GM21367 (cell line): Measurements from ENCODE around the gene FRYL.
A peak's percentile ranks its signal among the peaks of the same experiment; 100 is the strongest.

Experiments used
- ATAC-seq: cut with Tn5 transposase; IDR thresholded peaks from one replicate; pipeline ENCODE4 v1.9.1; 2021; ENCODE audit not compliant: unreplicated experiment

Gene FRYL

DNA sequence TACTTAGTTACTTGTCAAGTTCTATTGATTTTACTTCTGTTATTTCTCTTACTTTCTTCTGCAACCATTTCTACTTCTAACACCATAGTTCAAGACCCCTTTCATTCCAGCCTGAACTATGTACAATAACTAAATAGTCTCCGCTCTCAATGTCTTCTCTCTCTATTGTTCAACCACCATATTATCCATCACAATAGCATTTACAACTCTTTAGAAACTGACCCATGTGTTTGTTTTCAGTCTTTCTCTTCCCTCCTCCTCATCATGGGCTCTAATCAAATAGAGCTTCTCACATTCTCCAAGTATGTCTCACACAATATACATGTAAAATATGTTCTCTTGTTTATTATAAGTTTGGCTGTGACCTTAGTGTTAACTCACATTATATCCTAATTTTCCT is 146.4 kb downstream of the FRYL start:
- no peak for ATAC-seq

DNA sequence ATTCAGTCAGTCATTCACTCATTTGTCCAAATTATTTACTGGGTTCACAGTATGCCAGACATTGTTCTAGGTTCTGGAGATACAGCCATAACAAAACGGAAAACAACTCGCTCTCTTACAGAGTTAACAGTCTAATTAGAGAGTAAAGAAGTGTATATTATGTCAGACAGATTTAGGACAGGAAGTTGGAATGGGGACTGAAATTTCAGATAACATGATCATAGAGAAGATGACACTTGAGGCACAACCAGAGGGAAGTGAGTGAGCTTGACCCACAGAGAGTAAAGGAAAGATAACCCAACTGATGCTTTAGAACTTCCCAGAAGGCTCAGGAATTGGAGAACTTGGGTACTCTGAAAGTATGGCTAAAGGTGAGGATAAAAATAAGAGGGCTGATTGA is 150.6 kb downstream of the FRYL start:
- no peak for ATAC-seq

DNA sequence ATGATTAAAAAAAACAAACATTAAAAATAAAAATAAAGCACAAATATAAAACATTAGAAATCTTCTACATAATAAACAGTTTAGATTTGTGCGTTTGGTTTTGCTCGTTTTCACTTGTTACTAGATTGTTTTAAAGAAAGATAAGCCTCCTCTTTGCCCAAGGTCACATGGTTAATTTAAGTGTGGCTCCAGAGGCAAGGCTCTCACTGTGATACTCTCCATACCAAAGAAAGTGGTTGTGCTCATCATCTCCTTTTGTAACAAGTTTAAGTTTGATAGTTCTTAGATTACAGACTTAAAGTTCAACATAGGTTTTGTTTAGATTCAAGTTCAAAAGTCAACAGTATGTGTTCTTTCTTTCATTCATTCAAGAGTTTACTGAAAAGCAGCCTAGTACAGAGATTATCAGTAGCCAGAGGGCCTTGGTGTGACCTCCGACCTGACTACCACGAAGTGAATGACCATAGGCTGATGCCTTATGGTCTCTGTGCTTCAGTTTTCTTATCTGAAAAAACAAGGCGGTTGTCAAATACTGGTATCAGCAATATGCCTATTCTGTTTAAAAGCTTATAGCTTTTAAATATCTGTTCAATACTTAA is 156.8 kb downstream of the FRYL start:
- no peak for ATAC-seq

DNA sequence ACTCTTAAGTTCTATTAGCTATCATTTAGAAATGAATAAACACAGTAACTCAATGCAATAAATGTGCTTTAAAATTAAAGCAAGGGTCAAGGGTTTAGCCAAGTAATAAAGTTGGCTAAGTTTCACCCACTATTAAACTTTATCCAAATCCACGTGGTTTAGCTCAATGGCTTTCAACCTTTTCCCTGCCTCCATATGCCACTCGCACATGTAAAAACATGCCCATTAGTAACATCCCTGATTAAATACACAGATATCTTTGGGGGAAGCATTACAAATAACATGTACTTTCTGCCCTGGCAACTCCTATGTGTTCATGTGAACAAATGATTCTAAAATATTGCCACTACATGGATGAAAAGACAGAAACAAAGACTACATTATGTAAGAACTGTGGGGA is 159.2 kb downstream of the FRYL start:
- no peak for ATAC-seq

DNA sequence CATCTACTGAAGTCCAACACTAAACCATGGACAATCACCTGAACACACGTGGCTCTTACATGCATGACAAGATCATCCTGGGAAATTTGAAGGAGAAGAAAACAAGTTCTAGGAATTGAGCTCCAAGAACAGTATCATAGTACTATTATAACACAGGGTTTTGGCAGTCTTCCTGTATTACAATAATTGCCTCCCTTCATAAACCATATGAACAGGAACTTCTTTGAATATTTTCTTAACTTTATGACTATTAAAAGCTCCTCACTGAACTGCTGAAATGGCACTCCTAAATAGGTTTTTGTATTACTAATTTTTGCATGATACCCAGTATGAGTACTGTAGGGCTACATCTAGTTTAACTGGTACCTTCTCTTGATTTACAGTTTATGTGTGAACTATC is 160.0 kb downstream of the FRYL start:
- no peak for ATAC-seq

DNA sequence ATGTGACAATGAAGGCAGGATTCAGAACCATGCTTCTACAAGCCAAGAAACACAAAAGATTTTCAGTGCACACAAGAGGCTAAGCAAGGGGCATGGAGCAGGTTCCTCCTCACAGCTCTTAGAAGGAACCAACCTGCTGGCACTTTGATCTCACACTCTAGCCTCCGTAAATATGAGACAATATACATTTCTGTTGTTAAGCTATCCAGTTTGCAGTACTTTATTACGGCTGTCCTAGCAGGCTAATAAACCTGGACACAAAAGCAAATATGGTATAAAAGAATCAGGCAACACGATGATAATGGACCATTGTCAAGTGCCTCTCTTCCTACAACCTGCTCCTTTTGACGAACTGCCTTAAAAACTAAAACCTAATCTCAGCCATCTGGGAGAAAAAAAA is 175.6 kb downstream of the FRYL start:
- no peak for ATAC-seq

DNA sequence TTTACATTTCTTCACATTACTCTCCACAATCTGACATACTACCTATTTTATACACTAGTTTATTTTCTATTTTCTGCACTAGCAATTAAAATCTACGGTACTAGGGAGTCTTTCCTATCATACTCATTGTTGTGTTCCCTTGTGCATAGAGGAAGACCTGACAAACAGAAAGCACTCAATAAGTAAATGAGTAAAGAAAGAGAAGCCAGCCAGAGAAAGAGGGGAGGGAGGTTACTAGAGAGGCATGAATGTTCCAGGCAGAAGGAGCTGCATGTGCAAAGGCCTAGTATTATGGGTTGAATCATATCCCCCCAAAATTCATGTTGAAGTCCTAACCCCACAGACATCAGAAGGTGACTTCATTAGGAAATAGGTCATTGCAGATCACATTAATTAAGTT is 176.0 kb downstream of the FRYL start:
- no peak for ATAC-seq

DNA sequence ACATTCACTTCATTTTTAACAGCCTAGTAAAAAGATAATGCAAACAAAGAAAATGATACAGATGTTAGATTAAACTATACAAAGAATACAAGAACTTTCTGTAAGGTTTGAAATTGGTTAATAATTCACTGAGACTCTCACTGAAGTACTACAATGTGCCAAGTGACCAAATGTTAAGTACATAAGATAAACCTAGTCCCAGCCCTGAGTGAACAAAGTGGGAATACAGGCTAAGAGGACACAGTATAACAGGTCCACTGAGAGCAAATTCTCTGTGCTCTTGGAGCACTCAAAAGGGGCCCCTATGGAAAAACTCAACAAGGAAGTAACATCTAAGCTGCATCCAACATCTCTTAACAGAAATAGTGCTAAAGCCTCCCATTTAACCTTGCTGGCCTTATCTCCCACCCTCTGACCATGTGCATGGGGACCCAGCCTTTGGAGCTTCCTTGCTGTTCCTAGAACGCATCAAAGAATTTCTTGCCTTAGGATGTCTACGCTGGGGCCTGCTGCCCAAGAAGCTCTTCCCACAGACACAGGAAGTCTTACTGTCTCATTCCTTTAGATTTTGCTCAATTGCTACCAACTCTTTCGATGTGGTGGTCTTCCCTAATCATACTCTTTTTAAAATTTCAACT is 176.6 kb downstream of the FRYL start:
- ATAC-seq: no peak

DNA sequence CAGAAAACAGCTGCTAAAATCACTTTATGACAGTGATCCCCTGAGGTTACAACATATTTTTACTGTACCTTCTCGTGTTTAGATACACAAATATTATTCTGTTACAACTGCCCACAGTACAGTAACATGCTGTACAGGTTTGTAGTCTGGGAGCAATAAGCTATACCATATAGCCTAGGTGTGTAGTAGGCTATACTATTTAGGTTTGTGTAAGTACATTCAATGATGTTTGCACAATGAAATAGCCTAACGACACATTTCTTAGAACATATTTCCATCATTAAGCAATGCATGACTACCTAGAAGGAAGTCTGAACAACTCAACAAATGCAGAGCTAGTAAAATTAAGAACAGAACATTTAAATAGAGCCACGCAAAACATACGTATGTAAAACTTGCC is 177.3 kb downstream of the FRYL start:
- ATAC-seq: no peak

DNA sequence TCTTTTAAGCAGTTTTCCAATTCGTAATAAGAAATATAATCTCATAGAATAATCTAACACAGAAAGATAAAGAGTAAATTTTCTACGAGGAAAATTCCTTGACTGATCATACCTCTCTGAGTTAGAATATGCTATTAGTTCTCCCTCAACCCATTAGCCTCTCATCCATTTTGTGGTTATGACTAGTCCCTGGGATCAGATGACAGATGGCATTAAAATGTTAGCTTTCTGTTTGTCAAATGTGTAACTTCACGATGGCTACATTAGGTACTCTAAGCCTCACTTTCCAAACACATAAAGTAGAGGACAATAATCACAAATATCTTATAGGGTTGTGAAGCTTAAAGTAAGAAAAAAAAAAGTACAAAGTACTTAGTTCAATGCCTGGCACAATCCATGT is 177.9 kb downstream of the FRYL start:
- no peak for ATAC-seq

DNA sequence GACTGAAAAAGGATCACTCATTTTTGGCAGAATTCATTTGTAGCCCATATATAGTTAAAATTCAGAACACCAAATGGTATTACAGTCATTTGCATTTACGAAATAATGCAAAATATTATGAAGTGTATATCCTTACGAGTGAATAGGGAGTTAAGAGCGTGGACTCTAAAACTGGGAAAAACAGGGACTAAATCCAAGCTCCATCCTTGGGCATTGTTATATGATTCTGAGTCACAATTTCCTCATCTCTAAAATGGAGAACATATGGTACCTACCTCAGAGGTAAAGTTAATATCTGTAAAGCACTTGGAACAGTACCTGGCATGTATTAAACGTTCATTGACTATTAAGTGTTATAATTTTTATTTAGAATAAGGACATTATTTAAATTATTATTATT is 183.7 kb downstream of the FRYL start:
- ATAC-seq: no peak

DNA sequence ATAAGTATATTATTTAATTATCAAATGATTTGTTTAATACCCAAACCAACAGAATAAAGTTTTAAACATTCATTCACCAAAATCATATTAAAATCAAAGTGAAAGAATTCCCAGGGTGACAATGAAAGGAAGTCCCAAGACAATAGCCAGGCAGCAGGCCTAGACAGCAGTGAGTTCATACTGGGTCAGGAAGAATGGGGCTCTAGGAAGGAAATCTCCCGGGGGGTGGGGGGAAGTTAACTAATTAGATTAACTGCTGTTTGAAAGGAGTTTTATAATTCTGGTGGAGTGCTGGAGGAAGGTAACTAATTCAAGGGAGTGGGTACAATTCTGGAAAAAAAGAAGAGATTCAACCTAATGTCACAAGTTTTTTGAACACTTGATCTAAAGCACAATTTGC is 185.9 kb downstream of the FRYL start:
- ATAC-seq: no peak

DNA sequence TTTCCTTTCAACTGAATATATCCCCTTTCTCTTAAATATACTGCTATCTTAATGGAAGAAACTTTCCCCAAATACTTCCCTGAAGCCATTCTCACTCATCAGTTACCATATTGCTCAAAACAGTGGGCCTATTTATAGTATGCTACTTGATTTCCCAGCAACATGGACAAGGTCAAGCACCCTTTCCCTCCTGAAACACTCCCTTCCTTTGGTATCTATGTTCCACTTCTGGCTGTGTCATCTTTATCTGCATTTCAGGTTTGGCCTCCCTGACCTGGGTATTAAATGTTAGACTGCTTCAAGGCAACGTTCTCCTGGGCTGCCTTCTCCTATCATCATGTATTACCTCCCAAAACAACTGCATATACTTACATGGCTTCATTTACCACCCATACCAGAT is 188.7 kb downstream of the FRYL start:
- no peak for ATAC-seq

DNA sequence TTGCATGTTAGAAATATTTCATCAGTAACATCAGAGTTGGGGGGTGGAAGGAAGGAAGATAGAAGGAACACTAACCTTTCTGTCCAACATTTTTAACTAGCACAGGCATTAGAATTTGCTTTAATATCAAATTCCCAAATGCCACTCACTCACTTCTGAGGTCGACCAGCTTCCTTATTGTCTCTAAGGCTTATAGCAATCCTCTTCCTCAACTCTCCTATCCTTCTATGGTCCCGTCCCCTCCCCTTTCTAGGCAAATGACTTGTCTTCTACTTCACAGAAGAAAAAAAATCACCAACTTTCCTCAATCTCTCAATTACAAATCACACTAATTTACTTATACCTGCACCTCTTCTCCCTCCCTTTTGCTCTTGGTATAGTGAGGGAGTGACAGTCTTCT is 189.2 kb downstream of the FRYL start:
- no peak for ATAC-seq

DNA sequence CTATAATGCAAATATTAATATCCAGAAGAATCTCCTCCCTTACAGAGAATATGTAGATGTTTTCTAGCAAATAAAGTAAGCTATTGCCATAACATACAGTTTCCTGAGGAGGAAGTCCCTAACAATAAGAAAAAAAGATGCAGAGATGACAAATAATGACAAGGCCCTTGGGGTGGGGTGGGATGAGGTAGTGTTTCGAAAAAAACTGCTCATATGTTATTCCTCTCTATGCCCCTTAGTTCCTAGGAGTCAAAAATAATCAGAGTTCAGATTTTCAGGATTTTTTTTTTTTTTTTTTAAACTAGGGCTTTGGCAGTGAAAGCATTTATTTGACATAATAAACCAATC is 191.0 kb downstream of the FRYL start:
- no peak for ATAC-seq

DNA sequence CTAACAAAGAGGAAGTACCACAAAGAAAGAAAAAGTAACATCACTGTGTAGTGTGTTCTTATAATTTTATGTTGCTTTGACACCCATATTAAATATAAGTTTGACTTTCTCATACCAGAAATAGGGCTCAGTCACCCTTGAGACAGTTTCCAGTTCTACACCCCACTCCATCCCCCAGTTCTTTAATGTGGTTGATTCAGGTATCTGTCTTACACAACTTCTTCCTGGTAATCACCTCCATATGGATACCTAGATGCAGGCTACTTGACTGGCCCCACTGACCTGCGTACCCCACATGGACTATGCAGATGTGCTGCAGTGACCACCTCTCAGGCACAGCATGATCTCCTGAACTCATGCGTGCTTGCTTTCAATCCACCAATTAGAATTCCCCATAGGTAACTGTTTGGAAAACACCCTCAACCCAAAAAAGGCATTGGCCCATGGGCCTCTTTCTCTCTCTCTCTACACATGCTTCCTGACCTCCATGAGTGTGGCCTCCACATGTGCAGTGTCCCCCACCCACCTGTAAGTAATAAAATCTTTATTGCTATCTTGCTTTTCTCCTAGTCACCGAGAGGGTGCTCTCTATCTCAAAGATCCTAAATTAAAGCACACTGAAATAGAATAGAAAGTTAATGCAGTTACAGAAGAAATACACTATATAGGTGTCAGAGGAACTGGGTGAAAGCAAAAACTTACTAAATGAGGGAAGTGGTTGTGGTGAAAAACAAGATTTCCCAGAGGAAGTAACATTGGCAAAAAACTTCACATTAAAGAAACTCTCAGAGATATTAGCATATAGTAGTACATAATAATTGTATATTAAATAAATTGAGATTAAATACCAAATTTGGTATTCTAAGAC is 191.6 kb downstream of the FRYL start:
- ATAC-seq: no peak

DNA sequence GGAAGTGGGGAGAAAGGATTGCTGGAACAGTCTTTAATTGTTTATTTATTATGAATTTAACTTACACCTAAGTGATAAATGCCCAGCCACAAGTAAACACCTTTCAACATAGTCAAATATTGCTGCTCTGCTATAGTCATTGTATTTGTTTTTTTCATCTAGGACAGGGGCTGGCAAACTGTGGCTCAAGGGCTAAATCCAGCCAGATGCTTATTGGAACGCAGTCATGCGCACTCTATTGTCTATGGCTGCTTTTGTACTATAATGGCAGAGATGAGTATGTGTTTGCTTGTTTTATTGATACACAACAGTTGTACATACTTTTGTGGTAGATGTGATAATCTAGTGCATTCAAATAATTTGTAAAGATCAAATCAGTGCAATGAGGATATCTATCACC is 194.7 kb downstream of the FRYL start:
- ATAC-seq: no peak

DNA sequence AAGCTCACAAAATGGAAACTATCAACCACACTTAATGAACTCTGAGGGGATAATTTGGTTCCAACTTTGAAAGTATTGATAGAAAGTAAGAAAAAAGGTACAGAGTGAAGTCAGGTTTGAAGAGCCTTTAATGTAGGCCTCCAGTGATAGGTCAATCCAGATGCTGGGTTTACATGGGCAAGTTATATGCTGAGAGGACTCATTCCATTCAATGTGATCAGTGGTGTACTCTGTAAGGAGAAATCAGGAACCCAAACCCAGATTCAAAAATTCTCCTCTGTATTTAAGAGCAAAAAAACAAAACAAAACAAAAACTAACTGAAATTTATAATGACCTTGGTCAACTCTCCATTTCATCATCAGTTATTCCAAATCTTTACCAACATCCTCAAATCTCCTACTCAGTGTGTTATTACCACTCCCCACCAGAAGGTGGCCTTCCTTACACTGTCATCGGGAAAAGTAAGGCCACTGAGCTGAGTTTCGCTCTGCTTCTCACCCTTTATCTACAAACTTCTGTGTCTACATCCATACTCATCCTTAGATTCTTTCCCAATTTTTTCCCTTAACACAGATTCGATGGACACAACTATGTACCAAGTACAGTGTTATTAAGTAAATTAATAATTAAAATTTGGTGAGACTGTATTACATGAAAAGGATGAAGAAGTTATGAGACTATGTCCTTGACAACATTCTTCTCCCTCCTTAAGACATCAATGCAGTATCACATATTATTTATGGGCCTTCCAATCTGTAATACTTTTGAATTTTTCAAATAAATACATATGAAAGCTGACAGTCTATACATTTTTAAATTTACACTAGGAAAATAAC is 201.7 kb downstream of the FRYL start:
- ATAC-seq: peak; percentile 87

DNA sequence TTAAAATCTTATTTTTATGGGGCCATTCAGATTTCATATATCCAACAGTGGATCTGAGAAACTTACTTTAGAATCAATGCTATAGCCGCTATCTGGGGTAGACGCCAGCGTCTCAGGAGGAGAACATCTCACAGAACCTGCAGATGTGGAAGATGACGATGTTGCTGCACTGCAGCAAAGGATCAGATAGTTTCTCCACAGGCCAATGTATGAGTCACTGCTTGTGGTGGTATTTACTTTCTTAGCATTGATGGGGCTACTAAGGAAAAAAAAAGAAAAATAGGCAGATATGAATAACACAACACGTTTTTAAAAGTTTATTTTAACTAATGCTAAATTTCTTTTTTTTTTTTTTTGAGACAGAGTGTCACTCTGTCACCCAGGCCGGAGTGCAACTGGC is 204.1 kb downstream of the FRYL start:
- ATAC-seq: no peak

DNA sequence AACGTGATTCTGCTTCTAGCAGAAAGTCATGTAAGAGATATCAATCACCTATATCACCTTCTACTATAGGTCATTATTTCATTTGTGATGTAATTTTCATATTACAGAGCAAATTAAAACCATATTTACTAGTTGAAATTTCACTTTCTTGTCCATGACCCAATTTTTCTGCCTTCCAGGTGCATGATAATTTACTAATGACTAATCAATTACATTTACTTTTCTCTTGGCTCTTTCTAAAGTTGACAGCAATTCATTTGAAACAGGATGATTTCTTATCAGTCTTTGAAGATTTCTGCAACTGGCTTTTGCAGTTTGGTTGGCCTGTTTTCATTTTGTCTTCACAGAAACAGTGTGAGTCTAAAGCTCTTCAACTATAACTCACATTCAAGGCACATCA is 208.6 kb downstream of the FRYL start:
- ATAC-seq: no peak

DNA sequence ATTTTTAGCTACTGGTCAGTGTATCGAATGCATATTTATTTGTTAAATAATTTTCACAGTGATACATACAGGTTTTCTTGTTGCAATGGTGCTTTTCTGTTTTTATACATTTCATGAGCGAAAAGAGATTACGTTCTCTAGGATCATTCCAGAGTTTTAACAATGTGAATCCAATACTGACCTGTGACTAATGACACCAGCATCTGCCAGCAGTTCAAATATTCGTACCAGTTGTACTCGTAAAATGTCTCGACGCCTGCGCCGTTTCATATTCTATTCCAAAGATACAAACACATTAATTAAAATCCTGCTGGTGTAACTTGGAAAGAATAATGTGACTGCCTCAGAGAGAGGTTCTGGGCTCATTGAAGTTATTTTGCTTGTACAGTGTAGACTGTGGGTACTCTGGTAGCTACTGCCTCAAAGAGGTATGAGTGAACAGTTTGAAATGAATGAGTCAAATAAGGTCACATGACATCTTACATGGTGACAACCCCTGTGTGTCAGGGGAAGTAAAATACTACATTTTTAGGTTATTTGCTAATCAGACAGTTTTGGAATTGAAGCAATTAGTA is 209.3 kb downstream of the FRYL start:
- ATAC-seq: no peak
